HK-2 (cell line): ENCODE measurements around the gene BANF2.
"Not testable (repeated sequence)": the region's sequence is repeated elsewhere in the genome, so short reads cannot be mapped to it uniquely, and the experiment has no call there.

Source experiments
- DNase-seq: peaks from one replicate; pipeline ENCODE4 v3.0.0-alpha.2; 2018; ENCODE audit not compliant: unreplicated experiment

Gene BANF2

DNA sequence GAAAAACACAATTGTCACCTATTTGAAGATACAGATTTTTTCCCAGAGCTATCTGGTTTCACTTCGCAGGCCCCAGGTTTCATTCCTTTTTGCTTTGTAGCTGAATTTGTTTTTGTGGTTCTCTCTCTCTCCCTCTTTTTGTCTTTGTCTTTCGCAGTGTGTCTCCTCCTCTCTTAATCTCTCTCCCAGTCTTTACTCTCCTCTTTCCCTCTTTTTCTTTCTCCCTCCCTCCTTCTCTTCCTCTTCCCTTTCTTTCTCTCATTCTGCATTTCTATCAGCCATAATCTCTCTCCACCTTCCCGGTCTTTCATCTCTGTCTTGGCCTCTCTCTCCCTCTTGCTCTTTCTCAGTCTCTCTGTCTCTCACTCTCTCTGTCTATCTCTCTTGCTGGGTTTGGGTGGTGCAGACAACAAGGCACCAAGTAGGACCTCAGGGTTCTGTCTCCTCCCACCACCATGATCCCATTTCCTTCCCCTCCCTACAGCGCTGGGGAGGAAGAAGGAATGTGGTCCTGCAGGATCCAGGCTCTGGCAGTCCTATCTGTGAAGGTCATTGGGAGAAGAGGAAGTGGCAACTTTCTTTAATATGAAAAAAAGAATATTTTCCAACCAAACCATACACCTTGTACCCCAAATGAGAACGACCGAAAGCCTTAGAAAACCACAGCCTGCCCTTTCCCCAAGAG is 63.2 kb downstream of the BANF2 start:
- no peak for DNase-seq

DNA sequence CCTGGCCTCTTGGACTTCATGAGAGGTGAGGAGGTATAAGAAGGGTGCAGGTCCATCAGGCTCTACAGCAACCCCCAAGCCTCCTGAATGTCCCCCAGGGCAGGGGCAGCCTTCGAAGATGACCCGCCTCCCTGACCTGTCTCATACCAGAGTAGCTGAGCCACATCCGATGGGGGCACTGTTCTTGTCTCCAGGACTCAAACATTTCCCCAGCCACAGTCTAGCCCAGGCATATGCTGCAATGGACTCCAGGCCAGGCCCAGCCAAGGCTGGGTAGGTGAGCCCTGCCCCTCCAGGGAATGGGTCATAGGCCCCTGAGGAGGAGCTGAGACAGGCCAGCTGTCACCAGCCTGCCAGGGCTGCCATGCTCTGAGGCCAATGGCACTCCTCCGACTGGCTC is 65.3 kb downstream of the BANF2 start:
- no peak for DNase-seq

DNA sequence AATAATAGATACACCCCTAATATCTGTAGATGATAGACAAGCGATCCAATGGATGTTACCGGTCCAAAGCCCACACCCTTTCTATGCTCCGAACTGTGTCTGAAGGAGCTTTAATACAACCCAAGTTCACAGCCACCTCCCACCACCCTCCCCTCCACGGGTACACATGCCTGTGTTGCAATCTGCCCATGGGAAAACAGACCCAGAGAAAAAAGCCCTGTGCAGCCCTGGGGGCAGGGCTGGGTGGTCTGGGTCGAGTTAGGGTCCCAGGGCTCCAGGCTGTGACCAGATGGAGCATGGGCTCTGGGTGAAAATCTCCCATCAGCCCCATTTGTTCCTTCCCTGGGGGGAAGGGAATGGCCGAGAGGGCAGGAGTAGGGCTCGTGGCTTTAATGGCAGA is 65.8 kb downstream of the BANF2 start:
- DNase-seq, result no peak

DNA sequence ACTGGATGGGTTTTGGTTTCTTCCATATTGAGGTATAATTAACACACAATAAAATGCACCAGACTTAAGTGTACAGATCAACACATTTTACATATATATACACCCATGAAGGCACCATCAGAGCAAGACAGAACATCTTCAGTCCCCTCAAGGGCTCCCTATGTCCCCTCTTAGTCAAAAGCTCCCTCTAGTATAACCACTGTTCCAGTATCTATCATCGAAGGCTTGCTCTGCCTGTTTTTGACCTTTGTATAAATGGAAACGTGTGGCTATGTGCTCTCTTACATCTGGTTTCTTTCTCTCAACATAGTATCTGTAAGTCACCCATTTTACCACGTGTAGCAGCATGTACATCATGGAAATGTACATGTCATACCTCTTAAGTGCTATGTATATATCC is 66.5 kb downstream of the BANF2 start:
- no peak for DNase-seq

DNA sequence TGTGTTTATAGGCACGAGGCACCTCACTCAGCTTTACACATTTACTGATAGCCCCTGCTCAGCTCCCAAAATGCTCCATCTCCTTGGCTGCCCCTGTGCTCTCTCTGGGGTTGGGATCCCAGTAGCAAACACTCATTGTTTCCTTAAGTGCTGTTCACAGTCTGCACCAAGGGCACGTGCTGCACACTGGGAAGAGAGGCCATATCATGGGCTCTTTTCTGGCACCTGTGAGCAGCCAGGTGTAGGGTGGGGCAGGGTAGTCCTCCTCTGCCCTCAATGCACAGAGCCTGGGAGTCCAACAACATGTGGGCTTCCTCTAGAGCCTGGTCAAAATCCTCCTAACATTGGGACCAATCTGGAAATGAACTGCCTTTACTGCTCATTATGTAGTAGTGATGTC is 67.9 kb downstream of the BANF2 start:
- no peak for DNase-seq

DNA sequence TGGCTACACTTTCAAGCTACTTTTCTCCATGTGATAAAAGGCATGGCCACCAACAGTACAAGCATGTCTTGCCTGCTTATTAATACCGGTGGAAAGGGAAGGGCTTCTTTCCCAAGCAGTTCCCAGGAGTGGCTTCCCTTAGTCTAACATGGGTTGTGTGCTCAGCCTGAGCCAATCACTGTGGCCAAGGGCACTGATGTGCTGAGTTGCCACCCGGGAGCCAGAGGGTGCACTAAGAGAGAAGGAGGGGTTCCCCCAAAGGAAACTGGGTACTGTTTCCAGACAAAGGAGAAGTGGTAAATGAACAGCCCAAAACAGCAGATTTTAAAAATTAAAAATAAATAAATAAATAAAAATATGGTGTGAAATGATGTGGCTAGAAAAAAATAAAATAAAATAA is 68.5 kb downstream of the BANF2 start:
- no peak for DNase-seq

DNA sequence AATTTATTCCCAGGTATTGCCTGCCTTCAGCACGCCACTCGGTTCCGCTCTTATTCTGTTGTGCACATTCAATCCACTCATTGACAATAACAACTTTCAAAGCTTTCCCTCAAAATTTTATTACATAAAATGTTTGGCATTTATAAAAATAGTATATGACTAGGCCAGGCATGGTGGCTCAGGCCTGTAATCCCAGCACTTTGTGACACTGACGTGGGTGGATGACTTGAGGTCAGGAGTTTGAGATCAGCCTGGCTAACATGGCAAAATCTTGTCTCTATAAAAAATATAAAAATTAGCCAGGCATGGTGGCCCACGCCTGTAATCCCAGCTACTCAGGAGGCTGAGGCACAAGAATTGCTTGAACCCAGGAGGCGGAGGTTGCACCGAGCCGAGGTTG is 70.0 kb downstream of the BANF2 start:
- not testable (repeated sequence) for DNase-seq

DNA sequence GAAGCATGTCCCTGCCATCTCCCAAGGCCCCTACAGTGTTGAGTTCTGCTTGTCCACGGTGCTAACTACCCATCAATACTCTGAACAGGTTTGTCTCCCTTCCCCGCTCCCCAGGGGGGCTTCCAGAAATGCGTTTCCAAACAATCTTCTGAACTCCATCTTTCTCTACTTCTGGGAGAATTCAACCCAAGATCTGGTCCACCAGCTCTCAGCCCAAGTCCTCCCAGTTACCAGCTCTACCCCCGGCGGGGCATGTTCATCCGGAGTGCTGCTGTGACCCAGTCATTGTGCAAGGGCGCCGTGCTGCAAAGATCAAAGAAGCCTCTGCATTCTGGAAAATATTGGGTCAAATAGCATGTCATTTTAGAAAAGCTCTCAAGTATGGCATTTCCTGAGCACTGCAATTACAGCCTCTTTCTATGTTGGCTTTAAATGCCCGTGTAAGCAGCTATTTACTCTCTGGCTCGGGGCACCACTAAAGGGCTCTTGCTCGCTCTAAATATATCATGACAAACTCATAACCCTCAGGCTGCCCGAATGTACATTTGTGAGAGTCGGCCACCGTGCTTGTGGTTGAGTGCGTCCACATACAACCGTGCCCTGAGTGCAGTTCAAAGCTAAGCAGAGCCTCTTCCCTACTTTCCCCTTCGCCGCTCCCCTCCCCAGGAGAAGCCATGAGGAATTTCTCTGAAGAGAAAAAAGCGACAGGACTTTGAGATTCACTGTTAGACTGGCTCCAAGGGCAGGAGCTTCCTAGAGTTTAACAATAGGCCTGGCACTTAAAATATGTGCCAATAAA is 71.6 kb downstream of the BANF2 start:
- DNase-seq, result no peak

DNA sequence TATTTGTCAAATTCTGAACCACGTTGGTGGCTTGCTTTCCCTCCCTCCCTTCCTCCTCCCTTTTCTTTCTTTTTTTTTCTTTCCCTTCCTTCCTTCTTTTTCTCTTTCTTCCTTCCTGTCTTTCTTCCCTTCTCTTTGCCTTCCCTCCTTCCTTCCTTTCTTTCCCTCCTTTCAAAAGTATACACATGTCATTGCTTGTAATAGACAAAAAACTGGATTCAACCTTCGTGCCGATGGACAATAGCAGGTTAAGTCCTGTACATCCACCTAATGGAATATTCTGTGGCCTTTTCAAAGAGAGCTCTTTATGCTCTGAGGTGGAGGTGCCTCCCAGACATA is 72.2 kb downstream of the BANF2 start:
- DNase-seq, result no peak

DNA sequence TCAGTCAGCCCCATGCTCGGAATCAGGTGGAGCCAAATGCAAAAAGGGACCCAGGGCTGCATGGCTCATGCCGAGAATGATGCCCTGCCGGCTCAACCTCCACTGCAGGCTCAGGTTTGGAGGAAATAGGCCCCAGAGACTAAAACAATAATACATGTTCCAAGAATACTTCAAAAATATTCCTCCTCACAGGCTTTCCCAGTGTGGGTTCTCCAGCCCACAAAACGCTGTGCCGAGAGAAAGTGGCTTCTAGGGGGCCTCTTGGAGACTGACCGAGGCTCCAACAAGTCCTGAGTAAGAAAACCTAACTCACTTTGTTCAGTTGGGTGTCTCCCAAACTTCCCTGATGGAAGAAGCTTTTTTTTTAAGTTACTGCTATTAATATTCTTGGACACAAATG is 73.9 kb downstream of the BANF2 start:
- DNase-seq, result no peak

DNA sequence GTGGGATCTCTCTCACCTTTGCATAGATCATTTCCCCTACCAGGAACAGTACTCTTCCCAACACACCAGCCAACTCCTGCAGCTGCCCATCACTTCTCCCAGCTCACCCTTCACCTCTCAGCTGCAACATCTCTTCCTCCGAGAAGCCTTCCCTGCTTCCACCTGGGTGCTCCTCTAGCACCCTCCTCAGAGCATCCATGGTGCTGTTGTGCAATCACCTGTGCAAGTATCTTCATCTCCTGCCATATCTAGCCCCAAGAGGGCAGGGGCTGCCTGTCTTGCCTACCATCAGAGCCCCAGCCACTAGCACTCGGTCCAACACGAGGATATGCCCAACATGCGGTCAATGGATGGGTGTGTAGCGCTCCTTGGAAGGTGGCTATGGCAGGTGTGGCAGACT is 75.8 kb downstream of the BANF2 start:
- no peak for DNase-seq

DNA sequence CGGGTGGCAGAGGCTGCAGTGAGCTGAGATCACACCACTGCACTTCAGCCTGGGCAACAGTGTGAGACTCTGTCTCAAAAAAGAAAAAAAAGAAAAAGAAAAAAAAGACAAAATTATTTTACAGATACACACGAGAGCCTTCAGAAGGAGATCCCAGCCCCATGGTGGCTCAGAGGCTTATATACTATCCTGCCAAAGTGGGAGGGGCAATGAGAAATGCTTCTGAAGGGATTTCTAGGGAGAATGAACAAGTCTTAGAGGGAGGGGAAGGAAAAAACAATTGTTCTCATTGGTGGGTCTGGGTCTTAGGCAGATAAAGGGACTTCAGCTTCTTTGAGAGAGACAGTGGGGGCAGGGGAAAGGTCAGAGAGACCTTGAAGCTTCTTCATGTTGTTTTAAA is 76.8 kb downstream of the BANF2 start:
- no peak for DNase-seq

DNA sequence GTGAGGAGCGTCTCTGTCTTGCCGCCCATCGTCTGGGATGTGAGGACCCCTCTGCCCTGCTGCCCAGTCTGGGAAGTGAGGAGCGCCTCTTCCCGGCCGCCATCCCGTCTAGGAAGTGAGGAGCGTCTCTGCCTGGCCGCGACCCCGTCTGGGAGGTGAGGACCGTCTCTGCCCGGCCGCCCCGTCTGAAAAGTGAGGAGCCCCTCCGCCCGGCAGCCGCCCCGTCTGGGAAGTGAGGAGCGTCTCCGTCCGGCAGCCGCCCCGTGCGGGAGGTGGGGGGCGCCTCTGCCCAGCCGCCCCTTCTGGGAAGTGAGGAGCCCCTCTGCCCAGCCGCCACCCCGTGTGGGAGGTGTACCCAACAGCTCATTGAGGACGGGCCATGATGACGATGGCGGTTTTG is 79.2 kb downstream of the BANF2 start:
- DNase-seq, result not testable (repeated sequence)

DNA sequence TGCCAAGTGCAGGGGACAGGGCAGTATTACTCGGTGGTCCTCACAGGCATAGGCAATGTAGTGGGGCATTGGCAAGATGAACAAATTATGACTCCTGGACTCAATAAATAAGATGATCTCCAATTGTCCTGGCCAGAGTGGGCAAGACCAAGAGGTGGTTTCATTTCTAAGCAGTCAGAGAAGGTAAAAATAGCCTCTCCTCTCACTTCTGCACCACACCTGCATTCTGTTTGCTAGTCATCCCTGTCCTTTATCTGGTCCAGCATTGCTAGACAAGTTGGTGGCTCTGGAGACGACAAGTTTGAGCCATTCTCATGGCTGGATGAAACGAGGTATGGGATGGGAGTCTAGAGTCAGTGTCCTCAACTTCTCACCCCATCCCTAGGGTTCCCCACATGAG is 83.0 kb downstream of the BANF2 start:
- DNase-seq, result no peak

DNA sequence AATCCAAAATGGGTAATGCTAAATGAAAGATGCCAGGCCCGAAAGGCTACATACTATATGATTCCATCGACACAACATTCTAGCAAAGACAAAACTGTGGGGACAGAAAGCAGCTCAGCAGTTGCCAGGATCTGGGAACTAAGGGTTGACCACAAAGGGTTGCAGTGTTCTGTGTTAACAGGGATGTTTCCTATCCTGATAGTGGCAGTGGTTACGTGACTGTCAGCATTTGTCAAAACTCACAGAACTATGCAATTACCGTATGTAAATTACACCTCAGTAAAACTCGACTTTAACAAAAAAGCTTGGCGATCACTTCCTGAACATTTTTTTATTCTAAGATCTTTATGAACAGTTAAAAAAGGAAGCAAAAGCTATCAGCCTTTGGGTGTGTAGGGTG is 83.9 kb downstream of the BANF2 start:
- no peak for DNase-seq

DNA sequence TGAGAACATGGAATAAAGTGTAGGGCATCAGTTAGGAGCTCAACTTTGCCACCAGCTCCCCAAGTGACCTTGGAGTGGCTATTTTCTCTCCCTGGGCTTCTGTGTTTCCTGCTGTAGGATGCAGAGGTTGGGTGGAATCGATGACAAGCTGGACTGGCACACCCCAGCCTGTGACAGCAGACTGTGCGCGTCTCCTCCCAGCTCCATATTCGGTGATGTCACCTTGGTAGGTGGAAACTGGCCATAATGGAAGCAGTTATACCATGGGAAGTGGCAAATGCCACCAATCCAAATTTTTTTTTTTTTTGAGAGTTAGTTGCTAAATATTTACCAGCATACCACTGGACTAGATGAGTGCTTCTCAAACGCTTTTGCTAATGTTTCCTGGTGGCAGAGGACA is 85.2 kb downstream of the BANF2 start:
- no peak for DNase-seq
